ENCODE measurements around the gene LYZL2. TPM values are rescaled to one million over a fixed set of nuclear protein-coding genes. Genes with fewer than 3 reads are reported as not detected.

LYZL2 gene
- total and polyA plus RNA-seq, 2 of the 8 experiments (the other 6 are each of a cell fraction or from before 2014, with no cell fraction given): not detected

- H3K27me3 ChIP-seq (replicated peaks in 1 of 4; ENCODE audit: control insufficient read depth in 3 of 4, extremely low read depth in 1 of 4, insufficient read depth in 3 of 4, low read length in 3 of 4): no peaks in the 10 kb centered on the region
- H3K4me3 ChIP-seq (ENCODE audit: extremely low read depth in 1 of 4, insufficient read depth in 2 of 4, low read depth in 3 of 4, low read length in 4 of 4): no peak overlapping the region
- H2AK5ac ChIP-seq (ENCODE audit: low read depth, low read length): no peak overlapping the region
- 82% methylated on average over 3 of the region's 3 CpGs; no CpG with 5 or more reads in 1 of the 2 experiments for WGBS, 2 experiments (ENCODE audit: extremely low coverage in 1 of 2, insufficient coverage in 1 of 2, insufficient read length in 1 of 2, insufficient replicate concordance in 2 of 2, low coverage in 1 of 2, low lambda C conversion rate in 2 of 2, missing lambda C conversion rate in 1 of 2)
- H2BK120ac ChIP-seq (replicated peaks; ENCODE audit: low read depth, low read length): no peak overlapping the region
- no peaks in the 10 kb centered on the region for H3K4me1 ChIP-seq (replicated peaks in 1 of 4; ENCODE audit: control insufficient read depth in 3 of 4, insufficient read depth in 4 of 4, low read length in 3 of 4)
- H2BK20ac ChIP-seq (ENCODE audit: low read length): no peak overlapping the region
- no peak overlapping the region for H2BK15ac ChIP-seq (ENCODE audit: low read length)
- H4K20me1 ChIP-seq (replicated peaks in 1 of 2; ENCODE audit: control insufficient read depth in 1 of 2, insufficient read depth in 2 of 2, low read length in 2 of 2): no peaks in the 10 kb centered on the region
- H3K36me3 ChIP-seq (ENCODE audit: control insufficient read depth in 2 of 4, insufficient read depth in 4 of 4, low read length in 3 of 4): no peaks in the 10 kb centered on the region
- ChIA-PET CTCF (ENCODE audit: partially characterized antibody) (interaction anchor here (1.1 to 2.5 kb wide), 2 partner anchors 13 to 34 kb away, joined by 3 to 5 read pairs; no protein-coding TSS in a partner anchor), POLR2A (ENCODE audit: partially characterized antibody) (no interaction called here)
- no peak overlapping the region for H2BK12ac ChIP-seq (ENCODE audit: low read depth, low read length)
- H3K18ac ChIP-seq (ENCODE audit: extremely low read depth, low read length): no peak overlapping the region
- no peak overlapping the region for H3K9ac ChIP-seq (replicated peaks in 1 of 4; ENCODE audit: extremely low read depth in 1 of 4, low read depth in 3 of 4, low read length in 3 of 4)
- DNase-seq (ENCODE audit: low read depth in 1 of 2, low spot score in 2 of 2) (no peak), FAIRE-seq (no peak)
- no peaks in the 10 kb centered on the region for H3K23me2 ChIP-seq (ENCODE audit: low read depth, low read length)
- H3K4me2 ChIP-seq (ENCODE audit: insufficient read depth in 1 of 2, low read depth in 2 of 2, low read length in 2 of 2): no peak overlapping the region
- H2BK5ac ChIP-seq (ENCODE audit: low read depth, low read length): no peak overlapping the region
- H2AFZ ChIP-seq (ENCODE audit: low read length): no peak overlapping the region
- no peak overlapping the region for H3K14ac ChIP-seq (ENCODE audit: insufficient read length)
- no peak overlapping the region for H3K4ac ChIP-seq (replicated peaks; ENCODE audit: insufficient read length, low read depth, low read length)
- H3K56ac ChIP-seq (replicated peaks; ENCODE audit: insufficient read length, low read depth, low read length): no peak overlapping the region
- H3K9me3 ChIP-seq (ENCODE audit: insufficient read depth in 2 of 2, low read depth in 1 of 2, low read length in 1 of 2): no peaks in the 10 kb centered on the region
- H3K27ac ChIP-seq (ENCODE audit: low read depth, low read length): no peak overlapping the region
- no peaks in the 10 kb centered on the region for H3K79me2 ChIP-seq (ENCODE audit: control insufficient read depth in 1 of 2, insufficient read depth in 2 of 2, low read length in 2 of 2)
- H3K23ac ChIP-seq (ENCODE audit: insufficient read length): no peak overlapping the region
- no peaks in the 10 kb centered on the region for H3K79me1 ChIP-seq (ENCODE audit: low read depth, low read length)
- no peak overlapping the region for H4K5ac ChIP-seq (ENCODE audit: insufficient read length, low read depth, low read length)
- no peak overlapping the region for H4K91ac ChIP-seq (replicated peaks; ENCODE audit: insufficient read length, low read length)
- no peak overlapping the region for H4K8ac ChIP-seq (ENCODE audit: extremely low read depth, insufficient read depth, low read length)
- TF ChIP-seq TAF7 (optimal IDR thresholded peaks at IDR 0.05; ENCODE audit: borderline replicate concordance, low read depth, low read length) (no peak), BACH1 (IDR thresholded peaks at IDR 0.05; ENCODE audit: low read length) (no peak)
Observed at GRCh38 chr10:30625080-30625479, 4.5 kb downstream of the LYZL2 start.
